Embryonic facial prominence (tissue), 1 donor: ENCODE data around the gene PEX19.
"Not testable (repeated sequence)": the region's sequence is repeated elsewhere in the genome, so short reads cannot be mapped to it uniquely, and the experiment has no call there.

ENCODE experiments used
- DNase-seq: peaks from one replicate; pipeline ENCODE4 v3.0.0-alpha.2; 2016; ENCODE audit errors: extremely low spot score

Gene PEX19, protein sequence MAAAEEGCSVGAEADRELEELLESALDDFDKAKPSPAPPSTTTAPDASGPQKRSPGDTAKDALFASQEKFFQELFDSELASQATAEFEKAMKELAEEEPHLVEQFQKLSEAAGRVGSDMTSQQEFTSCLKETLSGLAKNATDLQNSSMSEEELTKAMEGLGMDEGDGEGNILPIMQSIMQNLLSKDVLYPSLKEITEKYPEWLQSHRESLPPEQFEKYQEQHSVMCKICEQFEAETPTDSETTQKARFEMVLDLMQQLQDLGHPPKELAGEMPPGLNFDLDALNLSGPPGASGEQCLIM

DNA sequence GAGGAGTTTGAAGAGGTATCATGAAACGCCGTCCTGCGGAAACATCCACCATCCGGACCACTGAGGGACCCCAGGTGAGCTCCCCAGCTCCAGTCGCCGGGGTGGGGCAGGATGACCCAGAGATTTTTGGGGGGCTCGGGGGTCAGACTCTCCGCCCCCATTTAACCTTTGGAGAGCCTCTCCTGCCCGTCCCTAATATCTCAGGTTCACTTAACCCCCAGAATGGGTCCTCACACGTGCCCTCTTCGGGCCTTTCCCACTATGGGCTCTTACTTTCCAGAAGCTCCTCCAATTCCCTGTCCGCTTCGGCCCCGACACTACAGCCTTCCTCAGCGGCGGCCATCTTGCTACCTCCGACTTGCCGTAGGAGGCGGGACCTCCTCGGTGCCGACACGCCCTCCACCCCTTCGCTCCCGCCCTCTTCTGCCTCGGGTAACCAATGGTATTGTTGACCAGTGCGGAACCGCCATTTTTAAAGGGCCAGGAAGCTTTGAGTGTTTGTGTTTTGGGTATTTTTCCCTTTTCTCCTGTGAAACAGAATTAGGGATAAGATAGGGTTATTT is at the start of gene PEX19:
TSS of gene PEX19 (minus strand) at position 352 of the 563 bp plus-strand sequence. CDS start at position 343, 9 bp downstream.
- peak; percentile 88 for DNase-seq

DNA sequence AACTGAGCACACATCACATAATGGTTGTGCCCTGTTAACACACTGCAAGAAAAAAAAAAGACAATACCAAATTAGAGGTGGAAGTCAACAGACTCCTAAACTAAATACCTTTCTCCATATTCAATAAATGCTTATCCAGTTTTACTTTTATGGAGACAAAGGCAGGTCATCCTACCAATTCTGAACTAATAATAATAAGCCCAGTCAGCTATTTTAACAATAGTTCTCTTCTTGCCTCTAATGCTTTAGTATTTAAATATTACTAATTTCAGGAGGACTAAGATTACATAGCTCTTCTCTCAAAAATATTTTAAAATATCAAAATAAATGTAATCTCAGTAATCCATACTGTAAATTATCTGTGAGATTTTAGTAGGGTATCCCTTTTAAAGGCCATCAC is 47.6 kb upstream of the PEX19 start:
- DNase-seq: no peak

GRCh38 chr1:160330119-160330518 is 45.2 kb upstream of the PEX19 start:
- no peak for DNase-seq

DNA sequence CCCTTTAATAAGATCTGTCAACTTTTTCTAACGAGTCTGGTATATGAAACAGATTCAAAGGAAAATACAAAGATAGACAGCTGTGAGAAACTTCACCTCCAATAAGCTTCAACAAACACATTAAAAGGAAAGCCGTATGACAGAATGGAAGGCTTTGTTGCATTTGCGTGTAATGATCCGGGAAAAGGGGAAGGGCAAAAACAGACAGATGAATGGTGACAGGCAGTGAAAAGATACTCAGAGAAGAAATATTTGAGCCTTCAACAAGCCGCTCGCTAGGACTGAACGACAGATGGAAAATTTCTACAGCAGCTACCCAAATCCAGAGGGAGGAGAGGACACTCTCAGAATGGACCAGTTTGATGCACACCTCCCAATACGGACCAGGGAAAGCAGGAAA is 43.3 kb upstream of the PEX19 start:
- DNase-seq: no peak

DNA sequence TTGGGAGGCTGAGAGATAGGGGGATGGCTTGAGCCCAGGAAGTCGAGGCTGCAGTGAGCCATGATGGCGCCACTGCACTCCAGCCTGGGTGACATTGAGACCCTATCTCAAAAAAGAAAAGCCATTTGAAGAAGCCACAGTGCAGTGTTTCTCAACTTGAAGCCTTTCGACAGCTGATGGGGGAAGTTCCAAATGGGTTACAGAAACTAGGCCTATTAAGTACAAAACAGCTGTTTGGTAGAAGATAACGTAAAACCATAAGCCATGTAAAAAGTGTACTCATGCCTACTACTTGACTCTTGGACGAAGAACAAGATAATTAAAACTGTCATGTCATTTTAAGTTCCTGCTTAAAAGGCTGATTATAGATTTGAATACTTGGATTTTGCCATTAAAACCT is 41.5 kb upstream of the PEX19 start:
- DNase-seq: no peak

- no peak for DNase-seq
Observed at GRCh38 chr1:160325252-160325651, 40.3 kb upstream of the PEX19 start.

DNA sequence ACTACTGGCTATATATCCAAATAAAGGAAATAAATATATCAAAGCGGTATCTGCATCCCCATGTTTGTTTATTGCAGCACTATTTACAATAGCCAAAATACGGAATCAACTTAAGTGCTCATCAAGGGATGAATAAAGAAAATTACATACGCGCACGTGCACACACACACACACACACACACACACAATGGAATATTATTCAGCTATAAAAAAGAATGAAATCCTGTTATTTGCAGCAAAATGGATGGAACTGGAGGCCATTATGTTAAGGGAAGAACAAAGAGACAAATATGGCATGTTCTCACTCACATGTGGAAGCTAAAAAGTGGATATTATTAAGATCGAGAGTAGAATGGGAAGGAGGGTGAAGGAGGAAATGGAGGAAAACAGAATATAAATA is 37.9 kb upstream of the PEX19 start:
- DNase-seq: no peak

- no peak for DNase-seq
Observed at GRCh38 chr1:160315359-160315758, 30.4 kb upstream of the PEX19 start.

DNA sequence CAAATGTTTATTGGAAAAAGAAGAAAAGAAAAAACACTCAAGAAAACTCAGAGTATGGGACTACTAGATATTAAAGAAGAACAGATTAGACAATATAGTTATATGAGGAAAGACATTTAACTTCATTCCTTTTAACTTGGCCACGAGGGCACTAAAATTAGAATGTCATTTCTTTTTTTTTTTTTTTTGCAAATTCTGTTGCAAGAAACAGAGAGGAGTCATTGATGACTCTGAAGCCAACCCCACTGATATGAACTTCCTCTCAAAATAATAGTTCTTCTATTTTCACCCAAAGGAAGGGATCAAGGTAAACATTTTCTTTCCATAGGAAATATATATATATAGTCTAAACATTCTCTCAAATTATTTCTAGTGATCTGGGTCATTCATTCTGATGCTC is 24.6 kb upstream of the PEX19 start:
- DNase-seq: no peak

DNA sequence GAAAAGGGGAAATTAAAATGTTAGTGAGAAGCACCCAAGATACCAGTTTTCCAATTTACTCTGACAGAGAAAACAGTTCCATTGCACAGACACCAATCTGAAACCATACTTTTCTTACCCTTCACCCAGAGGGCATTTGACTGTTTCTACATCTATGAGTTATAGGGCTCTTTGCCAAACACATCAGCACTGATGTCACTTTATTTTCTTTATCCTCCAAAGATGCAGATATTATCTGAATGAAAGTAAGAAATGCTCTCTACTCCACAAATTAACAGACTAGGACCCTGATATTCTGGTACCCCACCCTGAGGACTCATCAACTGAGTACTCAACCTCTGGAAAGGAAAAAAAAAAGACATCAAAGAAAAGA is 24.2 kb upstream of the PEX19 start:
- DNase-seq: no peak

DNA sequence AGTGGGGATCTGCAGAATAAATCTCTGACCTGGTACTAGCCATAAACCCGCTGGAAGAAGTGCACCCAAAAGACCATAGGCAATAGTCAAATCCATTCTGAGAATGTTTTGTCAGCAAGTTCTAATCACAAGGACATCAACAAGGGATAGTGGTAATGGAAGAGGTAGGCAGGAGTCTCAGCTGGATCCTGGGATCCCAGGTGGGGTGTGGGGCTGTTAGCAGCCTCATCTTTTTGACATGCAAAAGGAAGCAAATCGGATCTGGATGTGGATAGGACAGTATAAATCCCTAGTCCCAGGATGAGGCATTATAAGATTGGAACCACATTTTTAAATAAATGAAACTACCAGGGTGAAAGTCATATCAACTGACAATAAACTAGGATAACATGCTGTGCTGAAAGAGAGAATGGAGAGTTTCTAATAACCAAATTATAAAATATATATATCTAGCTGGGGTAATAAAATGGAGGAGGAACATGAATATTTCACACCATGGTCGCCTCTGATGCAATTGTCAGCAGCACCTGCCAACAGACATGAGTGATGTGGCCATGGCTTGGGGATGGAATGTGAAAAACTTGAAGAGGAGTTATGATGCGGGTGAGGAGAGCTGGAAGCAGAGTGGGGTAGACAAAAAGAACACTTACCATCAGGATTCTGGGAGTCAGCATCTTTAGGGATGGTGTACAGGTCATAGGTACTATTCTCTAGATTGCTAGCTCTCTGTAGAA is 23.7 kb upstream of the PEX19 start:
- DNase-seq: no peak

GRCh38 chr1:160307118-160307791 is 22.3 kb upstream of the PEX19 start:
- no peak for DNase-seq

- DNase-seq: no peak
Observed at GRCh38 chr1:160300173-160300572, 15.2 kb upstream of the PEX19 start.

GRCh38 chr1:160296036-160296435 is 11.1 kb upstream of the PEX19 start:
- no peak for DNase-seq

GRCh38 chr1:160293020-160293968 is 8.4 kb upstream of the PEX19 start:
- DNase-seq: no peak

- DNase-seq: no peak
Observed at GRCh38 chr1:160291248-160292220, 6.6 kb upstream of the PEX19 start.

- DNase-seq: not testable (repeated sequence)
Observed at GRCh38 chr1:160287769-160288168, 2.8 kb upstream of the PEX19 start.

GRCh38 chr1:160285506-160285905 is 573 bp upstream of the PEX19 start:
- no peak for DNase-seq

DNA sequence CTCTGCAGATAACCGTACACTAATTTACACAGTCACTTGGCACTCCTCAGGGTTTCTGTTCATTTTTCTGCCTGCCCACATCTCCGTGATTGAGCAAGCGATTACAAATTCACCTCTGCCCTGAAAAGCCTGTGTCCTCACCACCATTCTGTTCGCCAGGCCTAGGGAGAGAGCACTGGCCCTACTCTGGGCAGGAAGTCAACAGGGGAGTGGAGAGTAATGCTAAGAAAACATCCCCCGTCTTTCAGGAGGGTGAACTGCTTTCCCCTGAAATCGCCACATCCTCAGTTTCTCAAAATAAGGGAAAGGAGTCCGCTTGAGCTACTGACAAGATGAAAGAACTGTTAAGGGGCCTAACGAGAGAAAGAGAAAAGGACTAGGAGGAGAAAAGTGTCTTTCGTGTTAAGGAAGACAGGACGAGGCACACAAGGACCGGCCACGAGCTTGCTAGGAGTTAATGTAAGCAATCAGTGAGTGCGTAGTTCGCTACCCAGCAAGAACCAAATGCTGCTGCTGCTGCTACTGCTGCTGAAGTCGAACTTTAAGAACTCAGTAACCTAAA is 632 bp downstream of the PEX19 start:
- DNase-seq: peak; percentile 12

DNA sequence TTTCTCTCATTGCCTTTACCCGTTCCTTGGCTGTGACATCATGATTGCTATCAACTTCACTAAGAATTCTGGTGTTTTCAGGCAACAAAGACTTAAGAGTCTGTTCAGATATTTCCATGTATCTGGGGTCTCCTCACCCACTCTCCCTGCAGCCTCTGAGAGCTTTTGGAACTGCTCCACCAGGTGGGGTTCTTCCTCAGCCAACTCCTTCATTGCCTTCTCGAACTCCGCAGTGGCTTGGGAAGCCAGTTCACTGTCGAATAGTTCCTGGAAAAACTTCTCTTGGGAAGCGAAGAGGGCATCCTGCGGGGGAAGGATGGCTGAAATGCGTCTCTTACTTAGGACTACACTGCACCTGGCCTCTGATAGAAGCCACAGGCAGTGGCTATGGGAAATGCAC is 2.1 kb downstream of the PEX19 start:
- DNase-seq: no peak
